Bronchial epithelial cell (primary cell): Measurements from ENCODE around the gene RAPH1. TPM values are rescaled to one million over a fixed set of nuclear protein-coding genes. Genes with fewer than 3 reads are reported as not detected.

Source experiments
- DNase-seq: peaks from one replicate; pipeline ENCODE4 v3.0.0-alpha.2; 2010; ENCODE audit warnings: low read depth
- FAIRE-seq: peaks from 2 replicates; lab custom pipeline; 2011; peaks lifted over from hg19 to GRCh38; lab: Jason Lieb, UNC
- H3K27me3 ChIP-seq: 2 replicates; pipeline ENCODE4 v1.5.1; 2011; ENCODE audit warnings: low read length; ENCODE audit not compliant: control insufficient read depth, insufficient read depth
- H3K36me3 ChIP-seq: 2 replicates; pipeline ENCODE4 v1.5.1; 2011; ENCODE audit warnings: low read length; ENCODE audit not compliant: control insufficient read depth, insufficient read depth
- H3K4me3 ChIP-seq: 2 replicates; pipeline ENCODE4 v1.5.1; 2011; ENCODE audit warnings: mild to moderate bottlenecking, low read depth, low read length, control low read depth
- total RNA-seq: library from RNA; depleted of rRNA; stranded (reverse); fragments of >200 nt; gene quantifications from 2 replicates; pipeline ENCODE4 v1.2.1, GENCODE V29; 2014
- TF ChIP-seq, protein P1 (sequence below): IDR thresholded peaks from 2 replicates; pipeline ENCODE4 v1.5.1; 2011; ENCODE audit warnings: mild to moderate bottlenecking, moderate library complexity, low read length, control low read depth, inconsistent platforms; ENCODE audit not compliant: insufficient read depth, severe bottlenecking

The RAPH1 gene
- total RNA-seq, 1 donor from 2014 or later = 15.3 TPM

DNA sequence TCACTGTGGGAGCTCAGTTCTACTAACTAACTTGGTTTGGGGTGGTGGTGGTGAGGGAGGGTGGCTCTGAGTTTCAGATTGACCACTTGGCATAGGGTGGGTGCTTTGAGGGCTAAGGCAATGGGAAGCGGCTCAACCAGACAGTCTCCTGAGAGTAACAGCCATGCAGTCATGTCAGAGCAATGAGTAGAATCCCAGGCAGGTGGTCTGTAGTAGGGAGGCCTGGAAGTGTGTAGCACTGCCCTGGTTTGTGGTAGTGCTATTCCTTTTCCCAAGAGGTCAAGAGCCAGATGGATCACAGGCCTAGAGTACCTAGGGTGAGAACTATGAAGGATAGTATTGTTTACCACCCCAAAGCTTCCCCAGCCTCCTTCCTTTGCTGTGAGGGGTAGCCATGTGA is 18.7 kb upstream of the RAPH1 start:
- no peak for FAIRE-seq
- Histone ChIP-seq H3K27me3 (no peaks in the 10 kb centered on the region), H3K4me3 (no peak overlapping the region), H3K36me3 (no peaks in the 10 kb centered on the region)
- DNase-seq = no peak
- TF ChIP-seq, protein P1, sequence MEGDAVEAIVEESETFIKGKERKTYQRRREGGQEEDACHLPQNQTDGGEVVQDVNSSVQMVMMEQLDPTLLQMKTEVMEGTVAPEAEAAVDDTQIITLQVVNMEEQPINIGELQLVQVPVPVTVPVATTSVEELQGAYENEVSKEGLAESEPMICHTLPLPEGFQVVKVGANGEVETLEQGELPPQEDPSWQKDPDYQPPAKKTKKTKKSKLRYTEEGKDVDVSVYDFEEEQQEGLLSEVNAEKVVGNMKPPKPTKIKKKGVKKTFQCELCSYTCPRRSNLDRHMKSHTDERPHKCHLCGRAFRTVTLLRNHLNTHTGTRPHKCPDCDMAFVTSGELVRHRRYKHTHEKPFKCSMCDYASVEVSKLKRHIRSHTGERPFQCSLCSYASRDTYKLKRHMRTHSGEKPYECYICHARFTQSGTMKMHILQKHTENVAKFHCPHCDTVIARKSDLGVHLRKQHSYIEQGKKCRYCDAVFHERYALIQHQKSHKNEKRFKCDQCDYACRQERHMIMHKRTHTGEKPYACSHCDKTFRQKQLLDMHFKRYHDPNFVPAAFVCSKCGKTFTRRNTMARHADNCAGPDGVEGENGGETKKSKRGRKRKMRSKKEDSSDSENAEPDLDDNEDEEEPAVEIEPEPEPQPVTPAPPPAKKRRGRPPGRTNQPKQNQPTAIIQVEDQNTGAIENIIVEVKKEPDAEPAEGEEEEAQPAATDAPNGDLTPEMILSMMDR = no peak

DNA sequence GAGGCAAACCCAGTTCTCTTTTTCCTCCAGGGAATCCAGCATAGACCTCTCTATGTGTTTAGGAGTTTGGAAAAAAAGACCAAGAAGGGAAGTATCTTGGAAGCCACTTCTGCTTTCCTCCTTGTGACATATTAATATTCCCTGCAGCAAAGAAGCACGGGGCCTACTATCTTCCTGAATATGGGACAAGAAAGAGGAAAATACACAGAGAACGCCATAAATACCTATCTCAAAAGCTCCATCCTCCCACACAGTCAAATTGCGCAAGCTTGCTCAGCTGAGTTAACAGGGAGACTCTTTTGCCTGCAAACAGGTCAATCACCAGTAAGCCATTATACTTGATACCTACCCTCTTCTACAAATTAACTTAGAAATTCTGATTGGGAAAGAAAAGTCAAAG is 16.7 kb upstream of the RAPH1 start:
- no peak overlapping the region for H3K4me3 ChIP-seq
- FAIRE-seq (no peak), DNase-seq (peak; percentile 71)
- no peaks in the 10 kb centered on the region for H3K27me3 ChIP-seq
- no peaks in the 10 kb centered on the region for H3K36me3 ChIP-seq
- TF ChIP-seq, protein P1 = no peak

DNA sequence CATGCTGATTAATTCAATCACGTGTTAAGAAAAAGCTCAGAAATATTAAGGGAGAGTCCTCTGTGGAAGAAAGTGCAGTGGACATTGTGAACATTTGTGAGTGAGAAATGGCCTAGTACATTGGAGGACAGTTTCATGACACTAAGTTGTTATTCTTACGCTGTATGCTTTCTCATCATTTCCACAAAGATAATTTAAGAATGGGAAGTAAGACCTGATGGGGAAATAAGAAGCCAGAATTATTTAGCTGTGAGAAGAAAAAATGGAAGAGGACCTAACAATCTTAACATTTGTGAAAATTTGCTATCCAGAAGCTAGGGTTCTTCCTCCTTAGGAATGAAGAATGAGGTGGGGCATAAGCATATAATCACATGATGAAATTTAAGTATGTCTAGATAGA is 15.2 kb upstream of the RAPH1 start:
- DNase-seq (no peak), FAIRE-seq (no peak)
- Histone ChIP-seq H3K27me3 (no peaks in the 10 kb centered on the region), H3K4me3 (no peak overlapping the region), H3K36me3 (no peaks in the 10 kb centered on the region)
- TF ChIP-seq, protein P1 = no peak

DNA sequence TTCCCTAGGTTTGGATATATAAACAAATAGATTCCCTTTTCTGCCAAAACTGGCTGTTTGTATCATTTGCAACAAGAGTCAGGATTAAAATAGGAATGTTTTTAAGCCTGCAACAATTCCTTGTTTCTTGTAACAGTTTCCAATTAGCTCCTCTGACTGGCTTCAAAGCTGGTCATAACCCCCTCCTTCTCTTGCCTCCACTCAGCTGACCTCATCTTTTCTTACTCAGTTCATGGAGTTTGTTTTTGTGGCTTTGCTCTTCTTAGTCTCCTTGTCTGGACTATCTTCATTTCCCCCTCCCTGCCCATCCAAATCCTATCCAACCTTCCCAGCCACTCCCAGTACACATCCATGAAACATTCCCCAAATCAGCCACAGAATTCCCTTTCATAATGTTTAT is 14.3 kb upstream of the RAPH1 start:
- Histone ChIP-seq H3K27me3 (no peaks in the 10 kb centered on the region), H3K36me3 (no peaks in the 10 kb centered on the region), H3K4me3 (no peak overlapping the region)
- DNase-seq = no peak
- FAIRE-seq = no peak
- TF ChIP-seq, protein P1 = no peak

DNA sequence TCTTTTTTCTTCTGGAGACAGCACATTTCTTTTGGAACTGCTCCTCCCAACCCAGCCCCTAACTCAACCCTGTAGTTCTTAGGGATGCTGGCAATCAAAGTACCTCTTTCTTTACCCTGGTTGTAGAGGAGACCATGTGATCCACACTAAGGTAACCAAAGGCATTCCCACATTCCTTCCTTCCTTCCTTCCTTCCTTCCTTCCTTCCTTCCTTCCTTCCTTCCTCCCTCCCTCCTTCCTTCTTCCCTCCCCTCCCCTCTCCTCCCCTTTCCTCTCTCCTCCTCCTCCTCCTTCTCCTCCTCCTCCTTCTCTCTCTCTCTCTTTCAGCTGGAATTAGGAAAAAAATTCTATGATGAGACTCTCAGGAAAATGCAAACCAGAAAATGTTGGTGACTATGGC is 13.8 kb upstream of the RAPH1 start:
- H3K27me3 ChIP-seq = no peaks in the 10 kb centered on the region
- H3K36me3 ChIP-seq = no peaks in the 10 kb centered on the region
- no peak overlapping the region for H3K4me3 ChIP-seq
- TF ChIP-seq, protein P1 = no peak
- FAIRE-seq = no peak
- DNase-seq = no peak

DNA sequence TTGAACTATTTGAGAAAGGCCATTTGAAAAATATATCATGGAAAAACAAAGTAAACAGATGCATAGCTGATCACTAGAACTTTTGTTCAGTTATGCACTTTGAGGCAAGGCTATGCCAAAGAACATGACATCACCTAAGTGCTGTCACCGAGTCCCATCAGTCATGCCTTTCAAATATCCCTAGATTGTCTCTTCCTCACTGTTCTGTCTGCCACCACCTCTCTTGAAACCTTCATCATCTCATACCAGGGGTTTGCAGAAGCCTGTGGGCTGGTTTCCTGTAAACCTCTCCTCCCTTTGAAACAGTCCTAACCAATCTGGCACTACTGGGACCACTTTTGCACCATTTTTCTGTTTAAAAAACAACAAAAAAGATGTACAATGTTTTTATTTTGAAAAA is 12.3 kb upstream of the RAPH1 start:
- TF ChIP-seq, protein P1 = no peak
- DNase-seq = no peak
- no peaks in the 10 kb centered on the region for H3K27me3 ChIP-seq
- no peak for FAIRE-seq
- no peak overlapping the region for H3K4me3 ChIP-seq
- no peaks in the 10 kb centered on the region for H3K36me3 ChIP-seq
